Heart left ventricle (tissue), 16 donors: ENCODE results near the gene PTTG1IP. TPM values are rescaled to one million over a fixed set of nuclear protein-coding genes. Genes with fewer than 3 reads are reported as not detected.
A peak's percentile ranks its signal among the peaks of the same experiment; 100 is the strongest.

Experiments
- ATAC-seq, 4 donors: fragments of 200-7000 bp; cut with Tn5 transposase; one replicate each; pipeline ENCODE4 v1.9.1; 2020 to 2022; ENCODE audit warnings: moderate library complexity in 4 of 4, mild to moderate bottlenecking in 3 of 4, moderate number of reproducible peaks in 1 of 4
- DNase-seq, 5 donors: peaks; one replicate each; pipeline ENCODE4 v3.0.0-alpha.2; 2020
- H3K27ac ChIP-seq, 12 donors: fragments of 200-600 bp; sonication (generic) in 4 of 12; one replicate each; pipeline versions ENCODE4 v1.5.0 to v1.8.0; 2016 to 2022; ENCODE audit warnings: mild to moderate bottlenecking in 2 of 12
- H3K27me3 ChIP-seq, 9 donors: fragments of 200-600 bp; sonication (generic) in 2 of 9; one replicate each; pipeline versions ENCODE4 v1.5.1 to v1.8.0; 2016 to 2022; ENCODE audit warnings: mild to moderate bottlenecking in 3 of 9
- H3K36me3 ChIP-seq, 9 donors: fragments of 200-600 bp; sonication (generic) in 2 of 9; one replicate each; pipeline versions ENCODE4 v1.5.0 to v1.8.0; 2018 to 2022; ENCODE audit warnings: mild to moderate bottlenecking in 2 of 9
- H3K4me1 ChIP-seq, 12 donors: fragments of 200-600 bp; sonication (generic) in 4 of 12; one replicate each; pipeline versions ENCODE4 v1.5.0 to v1.8.0; 2016 to 2022; ENCODE audit warnings: mild to moderate bottlenecking in 3 of 12
- H3K4me3 ChIP-seq, 12 donors: fragments of 200-600 bp; sonication (generic) in 4 of 12; one replicate each; pipeline versions ENCODE4 v1.5.0 to v1.8.0; 2017 to 2022; ENCODE audit warnings: mild to moderate bottlenecking in 9 of 12, moderate library complexity in 4 of 12
- H3K9me3 ChIP-seq, 12 donors: fragments of 200-600 bp; sonication (generic) in 4 of 12; one replicate each; pipeline versions ENCODE4 v1.5.0 to v1.8.0; 2016 to 2022; ENCODE audit warnings: mild to moderate bottlenecking in 1 of 12
- CTCF ChIP-seq, 12 donors: fragments of 200-600 bp; sonication (generic) in 4 of 12; IDR thresholded peaks; one replicate each; pipeline versions ENCODE4 v1.5.0 to v1.8.0; 2018 to 2022; ENCODE audit warnings: antibody characterized with exemption in 12 of 12, mild to moderate bottlenecking in 5 of 12
- POLR2A ChIP-seq, 2 donors: fragments of 450-650 bp; IDR thresholded peaks; one replicate each; pipeline ENCODE4 v1.6.1; 2017; ENCODE audit warnings: antibody characterized with exemption in 2 of 2, mild to moderate bottlenecking in 2 of 2, moderate library complexity in 2 of 2
- WGBS, 4 donors: extraction: QIAGEN DNeasy Blood & Tissue Kit in 2 of 4; methylation state at CpG; one replicate each; pipeline versions ENCODE4 v1.1.5 to v1.1.7; 2013 to 2018; 5-methylcytosine and 5-hydroxymethylcytosine counted together
- intact Hi-C, 10 donors: fragments of 100-400 bp; cut with DNase I; formaldehyde crosslinking; loops; one replicate each; pipeline versions ENCODE4 v1.11.1 to v1.14.2; 2022
- polyA plus RNA-seq, 2 donors: library from polyadenylated mRNA; stranded (reverse); fragments of 200-250 nt; gene quantifications; one replicate each; pipeline ENCODE4 v1.2.3, GENCODE V29; 2013
- total RNA-seq, 9 donors: library from RNA; depleted of rRNA in 2 of 9; stranded (reverse); fragments of >200 nt in 2 of 9; fragmentation: NEBNext Ultra II Directional in 3 of 9; extraction: Animal tissue kit (Norgen Biotek cat#: 25700) in 3 of 9; gene quantifications; one replicate each; pipeline versions ENCODE4 v1.1.0 to v1.2.4, GENCODE V29; 2016 to 2023
- donor health status: ischemic (EF 13 %, LVEDD 7.1; RV severe dilation, severe dysfunction).
- donor health status: healthy with polysubstance abuse.
- donor health status: DM: no; HTN: yes; CAD: no.
- donor health status: DM: no; HTN: no; CAD: no.
- donor health status: ischemic (EF 25% LVEDD 6.9; RV normal size, moderate dysfunction).
- donor health status: ischemic (EF 25% LVEDD 5.7; RV mildly dilated, moderate dysfunction).
- donor health status: healthy.
- donor health status: DM: yes; HTN: yes; CAD: no.
- donor health status: ischemic (EF 35%, LVEDD 5.7; RV mildly dilated, moderate dysfunction).
- donor health status: nonischemic (EF 11% LVEDD 7.7; RV severe dilation, severe dysfunction).
- donor health status: DM: yes; HTN: yes; CAD: no.
- donor health status: PGD.
- donor health status: ischemic (EF 29% LVEDD 5.4; RV normal size, mild dysfunction).
- donor health status: nonischemic (EF 23%, LVEDD 6.1; RV moderate dilation, normal function).

Gene PTTG1IP
- total and polyA plus RNA-seq, 11 donors = 126 to 319 (median 172) TPM

- Histone ChIP-seq H3K27me3 (no peaks in the 10 kb centered on the region), H3K9me3 (peaks cover 0 to 21% (median 0%) of the 10 kb centered on the region in 12 donors), H3K27ac (peak overlapping the region in 2 of 12 donors; percentile 9 to 10), H3K36me3 (peaks cover 0 to 32% (median 23%) of the 10 kb centered on the region in 9 donors), H3K4me3 (no peak overlapping the region), H3K4me1 (peaks cover 0 to 39% (median 24%) of the 10 kb centered on the region in 12 donors)
- no peak for TF ChIP-seq CTCF (IDR thresholded peaks at IDR 0.05)
- no peak for TF ChIP-seq POLR2A (IDR thresholded peaks at IDR 0.05)
- DNase-seq = peak in 1 of 5 donors; percentile 51
- no peak for ATAC-seq
- 54 to 62% (median 57%) methylated on average over 10 of the region's 10 CpGs for WGBS, 4 donors
- intact Hi-C loops = loop anchor here in 8 of 10 donors (2.0 to 10.0 kb wide), 6 partner anchors 36 to 319 kb away; partner anchors contain the start of gene PTTG1IP (in 4 of the 8)
These were observed 57.5 kb downstream of the PTTG1IP start for GRCh38 chr21:44815852-44816628.

GRCh38 chr21:44815225-44815624 is 58.3 kb downstream of the PTTG1IP start:
- ATAC-seq = no peak
- WGBS, 4 donors = 89 to 100% (median 92%) methylated on average over 1 to 8 of the region's 8 CpGs

DNA sequence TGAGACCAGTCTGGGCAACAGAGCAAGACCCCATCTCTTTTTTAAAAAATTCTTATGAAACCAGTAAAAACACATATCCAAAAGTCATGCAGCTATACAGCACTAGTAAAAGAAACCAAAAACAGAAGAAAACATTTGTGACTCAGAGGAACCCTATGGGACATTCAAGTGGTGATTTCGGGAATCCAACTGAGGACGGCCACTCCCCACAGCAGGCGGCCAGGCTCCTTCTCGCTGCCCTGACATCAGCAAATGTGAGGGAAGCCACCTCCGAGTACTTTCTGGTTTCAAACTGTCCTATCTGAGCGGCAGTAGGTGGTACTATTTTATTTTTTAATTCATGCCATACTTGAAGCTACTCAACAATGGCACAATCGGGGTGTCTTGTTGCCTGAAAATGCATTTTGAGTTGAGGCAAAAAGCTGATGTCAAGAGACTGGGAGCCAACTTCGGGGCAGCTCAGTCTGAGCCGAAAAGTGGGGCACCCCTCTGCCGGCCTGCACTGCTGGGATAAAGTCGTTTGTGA is 58.9 kb downstream of the PTTG1IP start:
- Histone ChIP-seq H3K27ac (peak overlapping the region in 1 of 12 donors; percentile 37), H3K4me1 (peaks cover 0 to 39% (median 24%) of the 10 kb centered on the region in 12 donors), H3K27me3 (no peaks in the 10 kb centered on the region), H3K36me3 (peaks cover 0 to 44% (median 32%) of the 10 kb centered on the region in 9 donors), H3K9me3 (peaks cover 0 to 7% (median 0%) of the 10 kb centered on the region in 12 donors), H3K4me3 (peak overlapping the region in 1 of 12 donors; percentile 6)
- intact Hi-C loops = loop anchor here in 9 of 10 donors (5.0 to 10.0 kb wide), 6 partner anchors 33 to 320 kb away; partner anchors contain the start of gene PTTG1IP (in 4 of the 9)
- no peak for DNase-seq
- TF ChIP-seq CTCF (IDR thresholded peaks at IDR 0.05) (no peak), POLR2A (IDR thresholded peaks at IDR 0.05) (no peak)
- 64 to 84% (median 75%) methylated on average over 11 of the region's 11 CpGs for WGBS, 4 donors
- no peak for ATAC-seq

More at GRCh38 chr21:44815225-44815624, 58.3 kb downstream of the PTTG1IP start:
- H3K27me3 ChIP-seq = no peaks in the 10 kb centered on the region
- peaks cover 0 to 37% (median 26%) of the 10 kb centered on the region in 9 donors for H3K36me3 ChIP-seq
- H3K27ac ChIP-seq = peak overlapping the region in 1 of 12 donors; percentile 37
- intact Hi-C loops = loop anchor here in 8 of 10 donors (5.0 to 10.0 kb wide), 5 partner anchors 37 to 320 kb away; partner anchors contain the start of gene PTTG1IP (in 4 of the 8)
- no peak for DNase-seq
- no peak overlapping the region for H3K4me3 ChIP-seq
- H3K9me3 ChIP-seq = peaks cover 0 to 14% (median 0%) of the 10 kb centered on the region in 12 donors
- peaks cover 0 to 39% (median 24%) of the 10 kb centered on the region in 12 donors for H3K4me1 ChIP-seq
- TF ChIP-seq CTCF (IDR thresholded peaks at IDR 0.05) (no peak), POLR2A (IDR thresholded peaks at IDR 0.05) (no peak)

DNA sequence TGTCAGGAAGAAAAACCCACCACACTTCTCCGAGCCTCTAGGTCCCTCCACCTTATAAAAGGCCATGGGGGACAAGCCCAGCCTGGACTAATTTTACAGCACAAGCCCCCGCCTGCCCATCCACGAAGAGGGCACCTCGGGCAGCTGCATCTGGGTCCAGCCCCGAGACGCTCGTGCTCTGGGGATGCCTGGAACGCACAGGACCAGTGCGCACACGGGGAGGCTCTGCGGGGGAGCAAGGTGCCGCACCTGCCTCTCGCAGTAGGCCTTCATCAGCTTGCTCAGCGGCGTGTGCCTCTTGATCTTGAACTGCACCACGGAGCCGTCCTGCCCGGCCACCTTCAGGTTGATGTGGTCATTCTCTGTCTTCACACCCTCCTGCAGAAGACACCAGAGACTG is 59.8 kb downstream of the PTTG1IP start:
- DNase-seq (no peak), ATAC-seq (no peak)
- no peak overlapping the region for H3K4me3 ChIP-seq
- intact Hi-C loops = loop anchor here in 4 of 10 donors (5.0 to 10.0 kb wide), 3 partner anchors 34 to 321 kb away; no protein-coding TSS in a partner anchor
- peaks cover 0 to 37% (median 22%) of the 10 kb centered on the region in 12 donors for H3K4me1 ChIP-seq
- peaks cover 0 to 52% (median 41%) of the 10 kb centered on the region in 9 donors for H3K36me3 ChIP-seq
- no peaks in the 10 kb centered on the region for H3K9me3 ChIP-seq
- no peaks in the 10 kb centered on the region for H3K27me3 ChIP-seq
- TF ChIP-seq POLR2A (IDR thresholded peaks at IDR 0.05) (no peak), CTCF (IDR thresholded peaks at IDR 0.05) (no peak)
- H3K27ac ChIP-seq = no peak overlapping the region
- 88 to 95% (median 91%) methylated on average over 13 to 18 of the region's 18 CpGs for WGBS, 4 donors
